ENCODE data around the gene AOPEP.

Gene AOPEP

DNA sequence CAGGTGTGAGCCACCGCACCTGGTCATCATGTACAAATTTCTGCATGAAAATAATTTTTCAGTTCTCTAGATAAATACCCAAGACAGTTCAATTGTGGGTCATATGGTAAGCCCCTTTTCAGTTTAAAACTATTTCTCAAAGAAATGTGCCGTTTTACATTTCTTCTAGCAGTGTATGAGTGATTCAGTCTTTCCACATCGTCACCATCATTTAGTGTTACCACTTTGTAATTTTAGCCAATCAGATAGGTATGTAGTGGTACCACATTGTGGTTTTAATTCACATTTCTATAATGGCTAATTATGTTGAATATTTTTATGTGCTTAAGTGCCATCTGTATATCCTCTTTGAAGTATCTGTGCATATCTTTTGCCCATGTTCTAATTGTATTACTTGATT, 163.1 kb downstream of the AOPEP start:
- no peak for DNase-seq (ENCODE audit: low read depth in 1 of 2, low spot score in 1 of 2)

DNA sequence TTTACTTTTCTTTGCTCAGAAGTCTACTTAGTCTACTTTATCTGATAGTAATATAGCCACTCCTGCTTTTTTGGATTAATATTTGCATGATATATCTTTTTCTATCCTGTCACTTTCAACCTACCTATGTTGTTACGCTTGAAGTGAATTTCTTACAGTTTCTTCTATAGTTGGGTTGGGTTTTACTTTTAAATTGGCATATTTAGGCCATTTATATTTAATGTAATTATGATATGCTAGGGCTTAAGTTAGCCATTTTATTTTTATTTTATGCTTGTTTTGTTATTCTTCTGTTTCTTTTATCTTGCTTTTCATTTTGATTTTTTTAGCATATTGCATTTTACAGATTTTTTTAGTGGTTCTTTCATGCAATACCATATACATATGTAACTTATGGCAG, 164.7 kb downstream of the AOPEP start:
- no peak for DNase-seq (ENCODE audit: low read depth in 1 of 2, low spot score in 1 of 2)

DNA sequence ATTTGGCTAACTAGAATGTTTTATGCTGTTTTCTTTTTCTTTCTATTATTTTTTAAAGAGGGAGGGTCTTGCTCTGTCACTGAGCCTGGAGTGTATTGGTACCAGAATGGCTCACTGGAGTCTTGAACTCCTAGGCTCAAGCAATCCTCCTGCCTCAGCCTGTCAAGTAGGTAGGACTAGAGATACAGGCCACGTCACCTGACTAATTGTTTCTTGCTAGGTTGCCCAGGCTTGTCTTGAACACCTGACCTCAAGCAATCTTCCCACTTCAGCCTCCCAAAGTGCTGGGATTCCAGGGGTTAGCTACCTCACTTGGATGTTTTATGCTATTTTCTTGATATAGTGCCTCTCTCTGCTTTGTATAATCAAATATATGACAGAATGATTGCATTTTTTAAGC, 166.2 kb downstream of the AOPEP start:
- no peak for DNase-seq (ENCODE audit: low read depth in 1 of 2, low spot score in 1 of 2)

DNA sequence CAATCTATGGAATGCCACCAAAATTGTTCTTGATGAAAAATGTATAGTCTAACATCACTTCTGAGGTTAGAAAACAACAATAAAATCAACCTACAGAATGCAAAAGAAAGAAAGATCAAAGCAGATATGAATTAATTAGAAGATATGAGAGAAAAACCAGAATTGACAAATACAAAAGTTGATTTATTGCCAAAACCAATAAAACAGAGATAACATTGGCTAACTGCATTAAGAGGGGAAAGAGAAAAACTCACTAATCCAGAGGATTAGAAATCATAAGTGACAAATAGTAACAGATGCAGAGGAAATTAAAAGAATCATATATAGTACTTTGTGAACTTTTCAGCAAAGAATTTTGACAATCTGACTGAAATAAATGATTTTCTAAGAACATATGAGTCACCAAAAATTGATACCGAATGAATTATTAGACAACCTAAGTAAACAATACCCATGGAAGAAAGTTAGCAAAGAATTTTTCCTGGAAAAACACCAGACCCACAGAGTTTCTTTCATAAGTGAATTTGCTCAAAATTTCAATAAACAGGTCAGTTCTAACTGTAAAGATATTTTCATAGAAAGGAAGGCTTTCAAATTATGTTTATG, 167.7 kb downstream of the AOPEP start:
- no peak for DNase-seq (ENCODE audit: low read depth in 1 of 2, low spot score in 1 of 2)

DNA sequence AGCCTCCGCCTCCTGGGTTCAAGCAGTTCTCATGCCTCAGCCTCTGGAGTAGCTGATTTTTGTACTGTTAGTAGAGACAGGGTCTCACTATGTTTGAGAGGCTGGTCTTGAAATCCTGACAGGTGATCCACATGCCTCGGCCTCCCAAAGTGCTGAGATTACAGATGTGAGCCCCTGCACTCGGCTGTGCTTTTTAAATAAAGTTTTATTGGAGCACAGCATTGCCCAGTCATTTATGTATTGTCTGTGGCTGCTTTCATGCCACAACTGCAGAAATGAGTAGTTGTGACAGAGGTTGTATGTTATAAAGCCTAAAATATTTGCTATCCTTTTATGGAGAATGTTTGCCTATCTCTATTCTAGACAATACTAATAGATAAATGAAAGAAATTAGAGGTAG, 169.2 kb downstream of the AOPEP start:
- DNase-seq (ENCODE audit: low read depth in 1 of 2, low spot score in 1 of 2), result no peak

DNA sequence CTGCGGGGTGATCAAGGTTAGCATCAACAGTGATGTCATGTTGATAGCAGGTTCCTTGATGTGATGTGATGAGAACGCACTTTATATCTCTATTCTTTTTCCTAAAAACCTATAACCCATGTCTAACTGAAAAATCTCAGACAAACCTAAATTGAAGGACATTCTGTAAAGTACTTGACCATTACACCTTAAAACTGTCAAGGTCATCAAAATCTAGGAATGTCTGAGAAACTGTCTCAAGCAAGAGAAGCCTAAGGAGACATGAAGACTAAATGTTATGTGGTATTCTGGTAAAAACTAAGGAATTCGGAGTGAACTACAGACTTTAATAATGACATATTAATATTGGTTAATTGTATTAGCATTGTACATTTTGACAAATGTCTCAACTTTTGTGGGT, 170.0 kb downstream of the AOPEP start:
- no peak for DNase-seq (ENCODE audit: low read depth in 1 of 2, low spot score in 1 of 2)

DNA sequence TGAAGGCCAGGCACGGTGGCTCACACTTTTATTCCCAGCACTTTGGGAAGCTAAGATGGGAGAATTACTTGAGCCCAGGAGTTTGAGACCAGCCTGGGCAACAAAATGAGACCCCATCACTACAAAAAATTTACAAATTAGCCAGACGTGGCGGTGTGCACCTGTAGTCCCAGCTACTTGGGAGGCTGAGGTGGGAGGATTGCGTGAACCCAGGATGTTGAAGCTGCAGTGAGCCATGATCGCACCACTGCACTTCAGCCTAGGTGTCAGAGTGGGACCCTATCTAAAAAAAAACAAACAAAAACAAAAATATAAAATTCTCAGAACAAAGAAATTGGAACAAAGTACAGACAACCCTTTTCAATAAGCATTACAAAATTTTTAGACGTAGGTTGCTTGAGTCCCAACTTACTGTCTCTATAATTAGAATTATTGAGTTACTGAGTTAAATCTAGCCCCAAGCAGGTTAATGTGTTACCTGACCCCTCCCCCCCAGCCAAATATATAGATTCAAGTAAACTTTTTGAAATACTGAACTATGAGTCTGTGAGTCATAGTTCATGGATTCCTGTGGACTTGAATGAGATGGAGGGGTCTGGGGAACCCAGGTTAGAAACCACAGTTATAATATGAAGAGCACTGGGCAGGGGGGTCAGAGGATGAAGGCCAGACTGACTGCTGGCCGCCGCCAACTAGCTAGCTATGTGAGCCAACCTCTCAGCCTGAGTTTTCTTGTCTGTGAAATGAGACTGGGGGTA, 173.1 kb downstream of the AOPEP start:
- DNase-seq (ENCODE audit: low read depth in 1 of 2, low spot score in 1 of 2), result no peak

DNA sequence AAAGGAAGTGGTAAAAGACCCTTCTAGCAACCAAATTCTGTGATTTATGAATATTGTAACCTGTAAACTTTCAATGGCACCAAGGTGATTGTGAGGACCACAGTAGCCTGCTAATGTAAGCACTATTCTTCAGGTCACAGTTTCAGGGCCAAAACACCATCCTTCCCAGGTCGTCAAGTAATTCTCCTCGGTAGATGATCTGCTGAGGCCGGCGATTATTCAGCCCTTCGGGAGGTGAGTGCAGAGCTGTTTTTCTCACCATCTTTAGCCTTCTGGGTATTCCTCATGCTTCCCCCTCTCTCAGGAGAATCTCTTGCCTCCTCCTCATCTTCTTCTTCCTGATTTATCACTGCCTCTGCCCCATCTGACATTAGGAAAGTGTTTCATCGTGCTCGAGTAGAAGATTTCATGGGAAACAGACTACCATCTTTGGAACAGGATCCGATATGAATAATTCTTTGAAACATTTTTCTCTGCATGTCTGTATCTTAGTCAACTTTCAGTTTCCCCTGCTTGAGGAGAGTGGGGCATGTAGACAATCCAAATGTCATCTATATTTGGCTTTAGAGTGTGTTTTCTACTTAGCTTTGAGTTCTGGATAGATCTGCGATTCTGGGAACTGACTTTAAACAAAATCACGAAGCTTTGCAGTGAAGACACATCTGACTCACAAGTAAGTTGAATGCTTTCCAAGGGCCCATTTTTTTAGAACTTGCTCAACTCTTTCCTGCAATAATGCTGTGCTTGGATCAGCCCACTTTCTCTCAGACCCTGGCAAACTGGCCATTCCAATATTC, 173.9 kb downstream of the AOPEP start:
- no peak for DNase-seq (ENCODE audit: low read depth in 1 of 2, low spot score in 1 of 2)

DNA sequence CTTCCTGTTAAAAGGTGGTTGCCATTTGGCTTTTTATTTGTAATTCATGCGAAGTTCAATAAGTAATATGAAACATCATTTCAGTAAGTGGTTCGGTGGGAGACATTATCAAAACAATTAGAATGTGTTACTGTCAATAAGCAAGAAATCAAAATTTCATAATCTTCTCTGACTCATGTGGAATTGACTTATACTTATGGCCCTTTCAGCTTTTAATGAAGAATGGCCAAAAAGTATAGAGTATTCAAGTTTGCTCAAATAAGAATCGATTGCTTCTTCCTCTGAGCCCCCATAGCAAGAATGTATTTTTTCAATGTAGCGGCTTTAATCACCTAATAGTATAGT, 174.5 kb downstream of the AOPEP start:
- no peak for DNase-seq (ENCODE audit: low read depth in 1 of 2, low spot score in 1 of 2)

DNA sequence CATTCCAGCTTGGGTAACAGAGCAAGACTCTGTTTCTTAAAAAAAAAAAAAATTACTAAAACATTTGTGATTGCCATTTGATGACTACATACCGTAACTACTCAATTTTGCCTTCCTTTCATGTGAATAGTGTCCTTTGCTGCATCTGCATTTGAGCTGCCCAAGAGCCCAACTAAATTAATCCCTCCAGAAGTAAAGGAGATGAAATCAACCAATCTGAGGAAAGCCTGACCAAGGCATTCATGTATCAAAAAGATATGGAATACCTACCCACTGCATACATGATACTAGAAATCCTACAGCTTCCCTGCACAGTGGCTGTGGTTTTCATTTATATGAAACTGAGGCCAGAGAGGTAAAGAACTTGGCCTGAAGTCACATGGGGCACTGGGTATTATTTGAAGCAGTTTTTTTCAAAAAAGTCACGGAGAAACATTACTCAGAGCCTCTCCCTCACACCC, 177.5 kb downstream of the AOPEP start:
- DNase-seq (ENCODE audit: low read depth in 1 of 2, low spot score in 1 of 2), result no peak

DNA sequence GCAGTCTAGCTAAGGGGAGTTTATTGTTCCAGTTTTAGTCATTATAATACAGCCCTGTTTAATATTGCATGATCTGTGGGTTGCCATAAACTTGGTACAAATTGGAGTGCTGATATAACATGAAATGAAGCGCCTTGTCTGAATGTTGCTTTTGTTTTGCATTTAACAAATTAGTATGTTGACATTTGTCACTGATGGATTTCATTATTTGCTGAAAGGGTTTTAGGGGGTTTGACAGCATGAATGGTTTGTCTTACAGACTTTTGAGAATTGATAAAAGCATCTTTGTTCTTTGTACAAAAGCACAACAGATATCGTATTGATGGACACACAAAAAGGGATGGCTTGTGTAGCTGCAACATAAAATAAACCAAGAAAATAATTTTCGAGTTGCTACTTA, 178.3 kb downstream of the AOPEP start:
- DNase-seq (ENCODE audit: low read depth in 1 of 2, low spot score in 1 of 2), result no peak

DNA sequence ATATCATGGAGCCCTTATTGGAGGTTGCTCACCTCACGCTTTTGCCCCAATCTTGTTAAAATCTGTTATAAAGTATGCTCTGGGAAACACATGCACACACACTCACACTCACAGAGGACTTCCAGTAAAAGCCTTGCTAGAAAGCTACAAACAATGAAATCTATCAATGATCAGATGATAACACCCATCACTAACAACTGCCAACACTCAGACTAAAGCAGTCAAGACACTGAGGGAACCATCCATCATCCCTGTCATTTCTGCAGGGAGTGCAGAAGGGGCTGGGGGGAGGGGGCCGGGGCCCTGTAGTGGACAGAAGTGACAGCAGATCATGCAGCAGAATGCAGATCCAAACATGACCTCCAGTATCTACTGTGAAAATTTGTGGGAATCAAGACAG, 179.1 kb downstream of the AOPEP start:
- DNase-seq (ENCODE audit: low read depth in 1 of 2, low spot score in 1 of 2), result no peak

DNA sequence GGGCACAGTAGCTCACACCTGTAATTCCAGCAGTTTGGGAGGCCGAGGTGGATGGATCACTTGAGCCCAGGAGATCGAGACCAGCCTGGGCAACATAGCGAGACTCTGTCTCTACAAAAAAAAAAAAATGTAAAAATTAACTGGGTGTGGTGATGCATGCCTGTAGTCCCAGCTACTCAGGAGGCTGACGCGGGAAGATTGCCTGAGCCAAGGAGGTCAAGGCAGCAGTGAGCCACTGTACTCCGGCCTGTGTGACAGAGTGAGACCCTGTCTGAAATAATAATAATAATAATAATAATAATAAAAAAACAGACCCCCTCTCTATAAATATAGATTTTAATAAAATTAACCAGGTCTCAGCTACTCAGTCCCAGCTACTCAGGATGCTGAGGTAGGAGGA, 179.7 kb downstream of the AOPEP start:
- no peak for DNase-seq (ENCODE audit: low read depth in 1 of 2, low spot score in 1 of 2)

DNA sequence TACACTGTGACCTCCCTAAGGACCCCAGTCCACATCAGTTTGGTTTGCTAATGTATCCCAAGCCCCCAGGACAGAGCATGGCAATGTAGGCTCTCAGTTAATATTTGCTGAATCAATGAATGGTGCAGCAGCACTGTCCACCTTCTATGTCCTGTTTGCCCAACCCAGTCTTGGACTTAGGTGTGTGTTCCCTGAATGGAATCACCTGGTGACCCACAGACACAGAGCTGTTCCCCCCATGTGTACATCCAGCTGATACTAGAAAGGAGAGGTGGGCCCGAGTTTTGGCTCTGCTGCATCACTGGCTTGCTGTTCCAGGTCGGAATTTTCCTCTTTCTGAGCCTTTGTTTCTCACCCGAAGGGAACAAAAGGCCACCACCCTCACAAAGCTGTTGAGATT, 180.2 kb downstream of the AOPEP start:
- no peak for DNase-seq (ENCODE audit: low read depth in 1 of 2, low spot score in 1 of 2)

DNA sequence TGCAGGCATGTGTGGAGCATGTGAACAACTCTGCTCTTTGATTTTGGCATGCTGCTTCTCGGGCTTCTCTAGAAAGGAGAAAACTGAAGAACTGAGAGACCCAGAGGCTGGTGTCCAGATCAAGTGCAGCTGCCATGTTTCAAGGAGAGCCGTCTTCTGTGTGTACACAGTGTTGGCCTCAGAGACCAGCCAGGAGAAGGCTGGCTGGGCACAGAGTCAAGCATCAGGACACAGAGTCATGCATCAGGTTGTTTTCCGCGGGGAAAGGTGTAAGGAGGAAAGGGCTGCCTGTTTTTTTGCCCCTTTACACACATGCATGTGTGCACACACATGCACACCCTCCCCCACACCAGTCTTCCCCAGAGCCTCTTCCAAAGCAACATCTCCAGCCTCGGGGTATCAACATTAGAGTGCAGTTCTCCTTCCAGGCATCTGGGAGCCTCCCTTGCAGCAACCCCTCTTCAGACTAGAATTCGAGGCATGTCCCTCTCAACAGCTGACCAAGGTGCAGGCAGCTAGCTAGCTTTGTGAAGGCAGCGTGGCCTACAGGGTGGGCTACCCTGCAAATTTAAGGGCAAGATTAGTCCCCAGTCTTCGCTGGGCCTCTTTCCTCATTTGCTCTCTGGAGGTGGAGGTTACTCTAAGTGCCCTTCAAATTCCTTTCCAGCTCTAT, 180.9 kb downstream of the AOPEP start:
- DNase-seq (ENCODE audit: low read depth in 1 of 2, low spot score in 1 of 2), result no peak

DNA sequence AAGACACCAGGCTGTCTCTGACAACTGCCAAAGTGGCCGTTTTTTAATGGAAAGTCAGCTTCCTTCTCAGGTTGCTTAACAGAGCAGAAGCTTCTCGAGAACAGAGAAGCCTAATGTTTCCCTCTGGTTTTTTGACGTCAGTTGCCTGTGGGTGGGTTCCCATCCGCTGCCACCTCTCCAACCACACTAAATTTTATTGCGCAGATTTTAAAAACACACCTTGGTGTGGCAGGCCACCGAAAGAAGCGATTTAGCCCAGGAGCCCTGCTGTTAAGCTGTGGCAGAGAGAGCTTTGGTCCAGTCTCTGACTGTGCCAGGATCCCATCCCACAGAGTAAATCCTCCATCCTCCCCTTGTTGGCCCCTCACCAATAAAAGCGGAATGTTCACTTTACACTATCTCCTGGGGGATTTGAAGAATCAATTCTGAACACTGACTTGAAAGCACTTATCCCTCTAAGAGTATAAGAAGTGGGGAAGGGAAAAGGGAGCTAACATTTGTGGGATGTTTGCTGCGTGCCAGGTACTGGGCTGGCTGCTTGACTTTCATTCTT, 181.6 kb downstream of the AOPEP start:
- DNase-seq (ENCODE audit: low read depth in 1 of 2, low spot score in 1 of 2), result no peak

DNA sequence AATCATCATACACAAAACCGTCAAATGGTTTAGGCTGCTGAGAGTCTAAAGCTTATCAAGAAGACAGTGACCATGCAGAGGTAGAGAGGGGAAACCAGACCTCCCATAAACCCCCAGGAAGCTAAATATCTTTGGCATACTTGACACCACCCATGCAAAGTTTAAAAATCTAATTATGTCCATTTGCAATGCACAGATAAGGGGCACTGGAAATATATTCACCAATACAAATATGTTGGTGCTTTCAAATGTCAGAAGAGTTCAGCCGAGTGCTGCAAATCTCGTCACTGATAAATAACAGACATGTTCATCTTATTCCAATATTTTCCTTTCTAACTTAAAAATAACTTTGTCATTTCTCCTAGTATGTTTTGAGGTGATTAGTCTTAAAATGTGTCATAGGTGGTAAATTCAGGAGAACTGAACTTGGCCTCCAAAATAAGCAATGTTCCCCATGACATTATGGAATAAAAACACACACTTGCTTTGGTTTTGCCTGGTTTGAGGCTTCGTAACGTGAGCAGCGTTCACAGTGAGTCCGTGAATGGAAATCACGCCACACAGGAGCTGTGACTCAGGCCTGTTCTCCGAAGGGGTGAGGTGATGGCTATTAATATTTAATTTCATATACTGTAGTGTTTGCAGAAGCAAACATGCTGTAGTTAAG, 182.2 kb downstream of the AOPEP start:
- DNase-seq (ENCODE audit: low read depth in 1 of 2, low spot score in 1 of 2), result no peak

DNA sequence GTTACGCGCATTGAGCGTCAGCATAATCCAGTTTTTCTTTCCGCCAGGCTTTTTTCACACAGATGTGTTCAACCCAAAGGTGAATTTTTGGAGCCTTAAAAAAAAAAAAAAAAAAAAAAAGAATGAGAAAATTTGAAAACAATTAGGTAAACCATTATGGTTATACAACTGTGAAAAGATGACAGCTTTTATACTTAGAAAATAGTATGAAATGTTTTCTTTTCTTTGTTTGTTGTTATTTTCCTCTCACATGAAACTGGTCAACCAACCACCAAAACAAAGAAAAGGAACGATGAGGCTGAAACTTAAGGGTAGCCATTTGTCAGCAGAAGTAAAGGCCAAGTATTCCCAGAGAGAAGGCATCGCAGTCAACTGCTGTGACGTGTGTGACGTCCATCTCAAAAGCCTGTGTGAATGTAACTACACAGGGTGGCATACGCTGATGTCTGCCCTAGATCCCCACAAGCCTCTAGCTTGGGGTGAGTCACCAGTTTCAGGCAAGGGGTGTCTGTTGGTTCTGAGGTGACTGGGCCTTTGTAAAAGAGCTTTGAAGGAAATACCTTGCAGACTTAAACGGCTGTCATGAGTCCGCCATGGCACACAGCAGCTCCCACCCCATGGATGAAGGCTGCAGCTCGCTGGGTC, 182.9 kb downstream of the AOPEP start:
- no peak for DNase-seq (ENCODE audit: low read depth in 1 of 2, low spot score in 1 of 2)

DNA sequence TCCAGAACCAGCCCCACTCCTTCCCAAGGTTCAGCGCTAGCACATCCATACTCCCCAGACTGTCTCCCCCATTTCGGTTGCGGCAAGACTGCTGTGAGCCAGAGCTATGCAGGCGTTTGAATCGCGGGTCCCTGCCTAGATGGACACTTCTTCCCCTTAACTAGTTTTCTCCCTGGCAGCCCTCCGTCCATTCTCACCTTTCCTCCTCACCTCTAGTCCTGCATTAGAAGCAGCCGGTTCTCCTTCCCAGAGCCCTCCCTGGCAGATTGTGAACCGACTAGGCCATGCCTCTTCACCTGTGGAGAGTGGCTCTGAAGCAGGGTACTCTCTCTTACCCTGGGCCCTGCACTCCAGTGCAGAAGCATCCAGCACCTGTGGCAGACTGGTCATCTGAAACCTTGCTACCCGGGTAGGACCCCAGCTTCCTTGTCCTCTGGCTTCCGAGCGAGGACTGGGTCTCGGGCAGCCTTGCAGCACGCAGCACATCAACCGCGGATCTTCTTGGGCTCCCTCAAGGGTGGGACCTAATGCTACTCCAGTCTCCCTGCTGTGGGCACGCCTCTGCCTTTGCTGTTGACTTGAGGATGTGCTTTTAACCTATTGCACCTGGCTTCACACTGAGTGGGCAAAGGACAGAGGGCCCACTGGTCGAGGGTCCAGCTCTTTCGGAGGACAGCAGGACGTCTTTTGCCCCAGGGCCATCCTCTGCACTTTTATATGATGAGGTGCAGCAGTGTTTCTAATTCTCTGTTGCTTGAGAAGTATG, 183.6 kb downstream of the AOPEP start:
- no peak for DNase-seq (ENCODE audit: low read depth in 1 of 2, low spot score in 1 of 2)

DNA sequence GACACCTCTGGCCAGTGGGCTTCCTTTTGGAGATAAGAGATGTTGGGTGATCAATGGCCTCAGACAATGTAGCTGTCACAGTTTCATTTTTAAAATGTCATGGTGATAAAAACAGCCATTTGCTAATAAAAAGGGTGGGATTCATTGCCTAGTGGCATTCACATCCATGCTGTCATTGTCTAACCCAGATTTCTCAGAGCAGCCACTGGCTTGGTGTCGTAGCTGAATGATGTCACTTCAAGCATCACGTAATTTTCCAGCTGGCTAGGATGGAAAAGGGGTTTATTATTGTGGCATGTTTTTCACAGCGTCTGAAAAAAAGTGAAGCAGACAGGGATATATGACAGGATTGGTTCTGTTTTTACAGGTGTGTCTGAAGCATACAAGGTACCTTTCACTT, 184.7 kb downstream of the AOPEP start:
- DNase-seq (ENCODE audit: low read depth in 1 of 2, low spot score in 1 of 2), result no peak
